IgD-negative memory B cell (primary cell): ENCODE results near the gene COQ7. TPM values are rescaled to one million over a fixed set of nuclear protein-coding genes. Genes with fewer than 3 reads are reported as not detected.

Source experiments
- H3K27ac Mint-ChIP-seq, 3 donors: one replicate each; pipeline ENCODE4 v1.8.0; 2020 to 2022; ENCODE audit warnings: mild to moderate bottlenecking in 3 of 3, mixed read lengths in 3 of 3, moderate library complexity in 1 of 3
- H3K27me3 Mint-ChIP-seq: one replicate; pipeline ENCODE4 v1.8.0; 2021; ENCODE audit warnings: mixed read lengths
- H3K36me3 Mint-ChIP-seq: one replicate; pipeline ENCODE4 v1.8.0; 2020; ENCODE audit warnings: mild to moderate bottlenecking, mixed read lengths
- H3K4me1 Mint-ChIP-seq, 3 donors: one replicate each; pipeline ENCODE4 v1.8.0; 2020 to 2022; ENCODE audit warnings: mixed read lengths in 3 of 3, mild to moderate bottlenecking in 1 of 3
- H3K4me3 Mint-ChIP-seq, 4 donors: one replicate each; pipeline ENCODE4 v1.8.0; 2020 to 2022; ENCODE audit warnings: mild to moderate bottlenecking in 4 of 4, mixed read lengths in 4 of 4, moderate library complexity in 3 of 4
- H3K9me3 Mint-ChIP-seq, 3 donors: one replicate each; pipeline ENCODE4 v1.8.0; 2020 to 2021; ENCODE audit warnings: mixed read lengths in 3 of 3, mild to moderate bottlenecking in 1 of 3
- polyA plus RNA-seq: library from polyadenylated mRNA; unstranded; fragments of 300-500 nt; fragmentation: Illumina TruSeq; gene quantifications from one replicate; pipeline ENCODE4 v1.2.3, GENCODE V29; 2021

COQ7 gene
- polyA plus RNA-seq = 15.4 TPM

GRCh38 chr16:19067349-19068236 lies at the start of gene COQ7:
Gene COQ7, plus strand, starts transcription at chr16:19067614. Its CDS starts 51 bp downstream, at chr16:19067665.
- Mint-ChIP-seq H3K4me3 (peak within 1 kb of the TSS; percentile 76 to 99 (median 96)), H3K4me1 (peaks cover 8 to 14% (median 11%) of the 10 kb centered on the region in 3 donors), H3K9me3 (no peaks in the 10 kb centered on the region), H3K27ac (peak within 1 kb of the TSS; percentile 84 to 100 (median 96)), H3K27me3 (no peaks in the 10 kb centered on the region), H3K36me3 (peaks cover 6% of the 10 kb centered on the region)

- H3K4me1 Mint-ChIP-seq = no peaks in the 10 kb centered on the region
- no peaks in the 10 kb centered on the region for H3K9me3 Mint-ChIP-seq
- peaks cover 3% of the 10 kb centered on the region for H3K27me3 Mint-ChIP-seq
- H3K27ac Mint-ChIP-seq = no peak overlapping the region
- no peaks in the 10 kb centered on the region for H3K36me3 Mint-ChIP-seq
- no peak overlapping the region for H3K4me3 Mint-ChIP-seq
Measured at GRCh38 chr16:19020689-19021088, 46.7 kb upstream of the COQ7 start.

GRCh38 chr16:19021747-19022146 lies 45.7 kb upstream of the COQ7 start:
- H3K4me3 Mint-ChIP-seq = no peak overlapping the region
- H3K36me3 Mint-ChIP-seq = no peaks in the 10 kb centered on the region
- H3K27me3 Mint-ChIP-seq = peaks cover 4% of the 10 kb centered on the region
- no peak overlapping the region for H3K27ac Mint-ChIP-seq
- no peaks in the 10 kb centered on the region for H3K4me1 Mint-ChIP-seq
- no peaks in the 10 kb centered on the region for H3K9me3 Mint-ChIP-seq

GRCh38 chr16:19027416-19027815 lies 40.0 kb upstream of the COQ7 start:
- no peak overlapping the region for H3K27ac Mint-ChIP-seq
- no peaks in the 10 kb centered on the region for H3K36me3 Mint-ChIP-seq
- no peaks in the 10 kb centered on the region for H3K4me1 Mint-ChIP-seq
- H3K4me3 Mint-ChIP-seq = no peak overlapping the region
- peaks cover 7% of the 10 kb centered on the region for H3K27me3 Mint-ChIP-seq
- no peaks in the 10 kb centered on the region for H3K9me3 Mint-ChIP-seq

- no peak overlapping the region for H3K4me3 Mint-ChIP-seq
- peaks cover 11% of the 10 kb centered on the region for H3K27me3 Mint-ChIP-seq
- H3K9me3 Mint-ChIP-seq = peaks cover 0 to 2% (median 0%) of the 10 kb centered on the region in 3 donors
- H3K36me3 Mint-ChIP-seq = no peaks in the 10 kb centered on the region
- no peak overlapping the region for H3K27ac Mint-ChIP-seq
- no peaks in the 10 kb centered on the region for H3K4me1 Mint-ChIP-seq
Measured at GRCh38 chr16:19029980-19030379, 37.4 kb upstream of the COQ7 start.

- peaks cover 2 to 4% (median 2%) of the 10 kb centered on the region in 3 donors for H3K9me3 Mint-ChIP-seq
- peaks cover 11% of the 10 kb centered on the region for H3K27me3 Mint-ChIP-seq
- H3K27ac Mint-ChIP-seq = peak overlapping the region in 1 of 3 donors; percentile 35
- H3K4me3 Mint-ChIP-seq = no peak overlapping the region
- H3K4me1 Mint-ChIP-seq = no peaks in the 10 kb centered on the region
- H3K36me3 Mint-ChIP-seq = peaks cover 2% of the 10 kb centered on the region
Measured at GRCh38 chr16:19031738-19032137, 35.7 kb upstream of the COQ7 start.

- H3K36me3 Mint-ChIP-seq = peaks cover 2% of the 10 kb centered on the region
- peaks cover 11% of the 10 kb centered on the region for H3K27me3 Mint-ChIP-seq
- H3K4me1 Mint-ChIP-seq = no peaks in the 10 kb centered on the region
- peaks cover 2 to 4% (median 3%) of the 10 kb centered on the region in 3 donors for H3K9me3 Mint-ChIP-seq
- no peak overlapping the region for H3K4me3 Mint-ChIP-seq
- no peak overlapping the region for H3K27ac Mint-ChIP-seq
Measured at GRCh38 chr16:19033761-19034160, 33.7 kb upstream of the COQ7 start.

- Mint-ChIP-seq H3K4me3 (no peak overlapping the region), H3K9me3 (peaks cover 3 to 4% (median 3%) of the 10 kb centered on the region in 3 donors), H3K36me3 (peaks cover 4% of the 10 kb centered on the region), H3K27me3 (peaks cover 4% of the 10 kb centered on the region), H3K27ac (peak overlapping the region in 1 of 3 donors; percentile 75), H3K4me1 (no peaks in the 10 kb centered on the region)
Measured at GRCh38 chr16:19040400-19040799, 27.0 kb upstream of the COQ7 start.

GRCh38 chr16:19044769-19045168 lies 22.6 kb upstream of the COQ7 start:
- Mint-ChIP-seq H3K27me3 (peaks cover 2% of the 10 kb centered on the region), H3K9me3 (peaks cover 0 to 3% (median 0%) of the 10 kb centered on the region in 3 donors), H3K36me3 (peaks cover 2% of the 10 kb centered on the region), H3K4me3 (no peak overlapping the region), H3K27ac (no peak overlapping the region), H3K4me1 (no peaks in the 10 kb centered on the region)

- peaks cover 2% of the 10 kb centered on the region for H3K36me3 Mint-ChIP-seq
- peaks cover 2% of the 10 kb centered on the region for H3K27me3 Mint-ChIP-seq
- no peaks in the 10 kb centered on the region for H3K9me3 Mint-ChIP-seq
Measured at GRCh38 chr16:19046062-19046461, 21.4 kb upstream of the COQ7 start.

GRCh38 chr16:19062706-19063105 lies 4.7 kb upstream of the COQ7 start:
- H3K27ac Mint-ChIP-seq = no peak overlapping the region

More at GRCh38 chr16:19046062-19046461, 21.4 kb upstream of the COQ7 start:
- Mint-ChIP-seq H3K4me1 (no peaks in the 10 kb centered on the region), H3K27ac (no peak overlapping the region), H3K4me3 (no peak overlapping the region)

GRCh38 chr16:19066988-19067348 lies 446 bp upstream of the COQ7 start:
- H3K9me3 Mint-ChIP-seq = no peaks in the 10 kb centered on the region
- H3K36me3 Mint-ChIP-seq = peaks cover 3% of the 10 kb centered on the region
- H3K27me3 Mint-ChIP-seq = no peaks in the 10 kb centered on the region
- peaks cover 8 to 14% (median 9%) of the 10 kb centered on the region in 3 donors for H3K4me1 Mint-ChIP-seq
- H3K27ac Mint-ChIP-seq = peak overlapping the region; percentile 84 to 100 (median 96)
- peak overlapping the region; percentile 76 to 99 (median 96) for H3K4me3 Mint-ChIP-seq

More at GRCh38 chr16:19062706-19063105, 4.7 kb upstream of the COQ7 start:
- H3K4me1 Mint-ChIP-seq = peaks cover 4 to 6% (median 5%) of the 10 kb centered on the region in 3 donors
- no peaks in the 10 kb centered on the region for H3K27me3 Mint-ChIP-seq
- no peak overlapping the region for H3K4me3 Mint-ChIP-seq
- no peaks in the 10 kb centered on the region for H3K36me3 Mint-ChIP-seq
- no peaks in the 10 kb centered on the region for H3K9me3 Mint-ChIP-seq

GRCh38 chr16:19068237-19068815 lies 912 bp downstream of the COQ7 start:
- no peaks in the 10 kb centered on the region for H3K9me3 Mint-ChIP-seq
- H3K4me1 Mint-ChIP-seq = peaks cover 8 to 14% (median 11%) of the 10 kb centered on the region in 3 donors
- peak overlapping the region; percentile 84 to 100 (median 96) for H3K27ac Mint-ChIP-seq
- H3K4me3 Mint-ChIP-seq = peak overlapping the region; percentile 76 to 99 (median 96)
- H3K27me3 Mint-ChIP-seq = no peaks in the 10 kb centered on the region
- H3K36me3 Mint-ChIP-seq = peaks cover 6% of the 10 kb centered on the region

GRCh38 chr16:19071811-19072777 lies 4.7 kb downstream of the COQ7 start:
- Mint-ChIP-seq H3K36me3 (peaks cover 11% of the 10 kb centered on the region), H3K27ac (peak overlapping the region; percentile 3 to 40 (median 36)), H3K4me3 (peak overlapping the region in 1 of 4 donors; percentile 43), H3K9me3 (no peaks in the 10 kb centered on the region), H3K4me1 (peaks cover 7 to 11% (median 8%) of the 10 kb centered on the region in 3 donors), H3K27me3 (no peaks in the 10 kb centered on the region)
